HFFc6 (cell line): ENCODE measurements around the gene DGUOK. TPM values are rescaled to one million over a fixed set of nuclear protein-coding genes. Genes with fewer than 3 reads are reported as not detected.

Experiments
- DNase-seq: peaks from one replicate; pipeline ENCODE4 v3.0.0-alpha.2; 2018
- H3K27ac Mint-ChIP-seq: 2 replicates; pipeline ENCODE4 v1.8.0; 2020; ENCODE audit warnings: mild to moderate bottlenecking, mixed read lengths
- H3K27me3 Mint-ChIP-seq: 2 replicates; pipeline ENCODE4 v1.8.0; 2021; ENCODE audit warnings: mild to moderate bottlenecking, moderate library complexity, mixed read lengths; ENCODE audit not compliant: insufficient read depth
- H3K36me3 Mint-ChIP-seq: 2 replicates; pipeline ENCODE4 v1.8.0; 2021; ENCODE audit warnings: low read depth, mixed read lengths
- H3K4me1 Mint-ChIP-seq: 2 replicates; pipeline ENCODE4 v1.8.0; 2020; ENCODE audit warnings: low read depth, mixed read lengths
- H3K4me3 Mint-ChIP-seq: 2 replicates; pipeline ENCODE4 v1.8.0; 2020; ENCODE audit warnings: mild to moderate bottlenecking, moderate library complexity, mixed read lengths
- H3K9me3 Mint-ChIP-seq: 2 replicates; pipeline ENCODE4 v1.8.0; 2020; ENCODE audit warnings: mild to moderate bottlenecking, mixed read lengths
- CTCF ChIP-seq: fragments of 200-600 bp; sonication (generic); IDR thresholded peaks from 2 replicates; pipeline ENCODE4 v1.5.0; 2021; ENCODE audit warnings: antibody characterized with exemption, mild to moderate bottlenecking
- total RNA-seq, 6 experiments: library from RNA; stranded (reverse); fragmentation: NEBNext Ultra II Directional; extraction: Animal tissue kit (Norgen Biotek cat#: 25700); gene quantifications; 2 replicates in 1 of 6; 3 replicates in 5 of 6; pipeline ENCODE4 v1.2.3, GENCODE V29; 2021

The DGUOK gene
- total RNA-seq, 6 experiments from 2014 or later, result 63.2 to 73.3 (median 69.3) TPM

GRCh38 chr2:73984922-73985307 lies 58.2 kb downstream of the DGUOK start:
- Mint-ChIP-seq H3K27ac (no peak overlapping the region), H3K9me3 (no peaks in the 10 kb centered on the region), H3K27me3 (peaks cover 4% of the 10 kb centered on the region; the same call in 1 of the 2 replicates), H3K4me1 (peaks cover 65% of the 10 kb centered on the region), H3K36me3 (peaks cover 25% of the 10 kb centered on the region), H3K4me3 (no peak overlapping the region)
- no peak for DNase-seq
- TF ChIP-seq CTCF, result no peak

GRCh38 chr2:73985308-73986084 lies 58.8 kb downstream of the DGUOK start:
- no peaks in the 10 kb centered on the region for H3K9me3 Mint-ChIP-seq
- H3K4me3 Mint-ChIP-seq, result peak overlapping the region; percentile 85
- H3K27ac Mint-ChIP-seq, result peak overlapping the region; percentile 67
- no peak for DNase-seq
- peaks cover 30% of the 10 kb centered on the region for H3K36me3 Mint-ChIP-seq
- TF ChIP-seq CTCF, result no peak
- H3K4me1 Mint-ChIP-seq, result peaks cover 59% of the 10 kb centered on the region
- H3K27me3 Mint-ChIP-seq, result peaks cover 4% of the 10 kb centered on the region; the same call in 1 of the 2 replicates

- H3K27ac Mint-ChIP-seq, result peak overlapping the region; percentile 67
- no peak for TF ChIP-seq CTCF
Measured at GRCh38 chr2:73986085-73986681, 59.5 kb downstream of the DGUOK start.

DNA sequence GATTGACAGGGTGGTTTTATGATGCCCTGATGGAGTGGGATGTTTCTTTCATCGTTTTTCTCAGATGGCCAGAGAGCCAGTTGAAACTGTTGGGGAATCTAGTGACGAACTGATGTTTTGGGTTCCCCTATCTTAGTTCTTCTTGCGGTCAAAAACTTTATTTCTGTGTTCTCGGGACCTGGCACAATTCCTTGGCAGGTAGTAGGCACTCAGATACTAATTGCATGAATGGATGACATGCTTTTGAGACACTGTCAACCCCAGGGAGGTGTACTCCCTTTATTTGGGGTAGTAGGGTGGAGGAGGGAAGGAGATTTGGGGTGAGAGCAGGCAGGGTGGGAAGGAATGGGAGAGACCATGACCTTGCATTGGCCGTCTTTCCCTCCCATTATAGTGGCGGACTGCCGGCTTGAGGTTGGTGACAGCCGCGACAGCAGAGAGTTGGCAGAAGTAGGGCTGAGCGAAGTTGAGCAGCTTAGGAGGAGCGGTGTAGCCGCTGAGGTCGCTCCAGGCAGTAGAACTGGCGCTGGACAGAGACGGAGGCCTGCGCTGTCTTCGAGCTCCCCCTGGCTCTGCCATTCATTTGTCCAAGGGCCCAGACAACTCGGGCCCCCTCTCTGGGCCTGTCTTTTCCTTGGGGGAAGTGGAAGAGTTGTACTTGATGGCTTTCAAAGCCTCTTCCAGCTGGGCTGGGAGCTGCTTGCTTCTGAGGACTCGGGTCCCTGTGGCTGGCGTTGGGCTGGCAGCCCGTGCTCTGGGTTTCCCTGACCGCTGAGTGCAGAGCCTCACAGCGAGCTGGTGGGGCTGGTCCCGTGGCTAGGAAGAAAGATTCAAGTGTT lies 60.6 kb downstream of the DGUOK start:
- no peak for DNase-seq
- peak overlapping the region; percentile 85 for H3K4me3 Mint-ChIP-seq
- peaks cover 40% of the 10 kb centered on the region for H3K4me1 Mint-ChIP-seq
- H3K36me3 Mint-ChIP-seq, result peaks cover 34% of the 10 kb centered on the region
- TF ChIP-seq CTCF, result no peak; the same call in 1 of the 2 replicates
- H3K27me3 Mint-ChIP-seq, result peaks cover 4% of the 10 kb centered on the region; the same call in 1 of the 2 replicates
- H3K9me3 Mint-ChIP-seq, result no peaks in the 10 kb centered on the region
- no peak overlapping the region for H3K27ac Mint-ChIP-seq

More at GRCh38 chr2:73986085-73986681, 59.5 kb downstream of the DGUOK start:
- Mint-ChIP-seq H3K36me3 (peaks cover 34% of the 10 kb centered on the region), H3K4me3 (peak overlapping the region; percentile 85), H3K9me3 (no peaks in the 10 kb centered on the region), H3K4me1 (peaks cover 52% of the 10 kb centered on the region), H3K27me3 (peaks cover 4% of the 10 kb centered on the region; the same call in 1 of the 2 replicates)
- DNase-seq, result no peak

DNA sequence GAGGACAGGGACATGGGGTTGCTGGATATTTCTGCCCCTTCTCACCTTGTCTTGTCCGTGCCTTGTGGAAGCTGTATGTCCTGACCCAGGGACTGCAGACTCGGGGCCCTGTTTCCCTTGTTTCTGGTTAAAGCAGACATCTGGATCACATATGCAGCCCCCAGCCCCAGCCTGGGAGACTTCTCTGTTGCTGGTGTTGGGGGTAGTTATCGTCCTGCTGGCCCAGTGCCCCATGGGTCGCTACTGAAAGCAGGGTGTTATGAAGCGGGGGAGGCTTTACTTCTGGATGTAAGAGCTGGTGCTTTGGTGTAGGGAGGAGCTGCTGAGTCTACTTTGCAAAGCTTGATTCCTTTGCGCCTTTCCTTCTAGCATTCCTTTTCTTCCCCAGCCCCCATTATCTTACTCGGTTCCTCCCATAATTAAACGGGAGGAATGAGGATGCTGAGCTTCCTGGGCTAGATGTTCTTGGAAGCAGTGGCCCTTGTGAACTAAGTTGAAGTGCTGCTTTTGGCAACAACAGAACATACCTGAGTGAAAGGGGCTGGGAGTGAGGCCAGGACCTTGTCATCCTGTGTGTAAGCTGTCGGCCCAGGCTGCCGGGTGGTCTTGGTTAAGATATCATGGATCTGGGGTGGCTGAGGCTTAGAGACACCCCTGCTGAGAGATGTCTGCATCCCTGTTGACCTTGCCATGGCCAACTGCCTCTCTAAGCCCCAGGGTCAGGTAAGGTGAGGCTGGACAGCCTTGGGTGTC lies 61.4 kb downstream of the DGUOK start:
- Mint-ChIP-seq H3K4me3 (peak overlapping the region; percentile 9; the same call in 1 of the 2 replicates), H3K27me3 (peaks cover 4% of the 10 kb centered on the region; the same call in 1 of the 2 replicates), H3K36me3 (peaks cover 34% of the 10 kb centered on the region), H3K9me3 (no peaks in the 10 kb centered on the region), H3K27ac (no peak overlapping the region), H3K4me1 (peaks cover 43% of the 10 kb centered on the region)
- no peak for DNase-seq
- no peak for TF ChIP-seq CTCF
